ENCODE results near the gene XYLT2.
"Not testable (repeated sequence)": the region's sequence is repeated elsewhere in the genome, so short reads cannot be mapped to it uniquely, and the experiment has no call there.

Gene XYLT2

GRCh38 chr17:50345432-50346312, at the start of gene XYLT2:
XYLT2 (plus strand) TSS chr17:50346126; CDS start chr17:50346141, 15 bp downstream.
- FAIRE-seq = peak; percentile 58
- DNase-seq (ENCODE audit: extremely low spot score, insufficient read length, low read depth) = peak; percentile 98

- DNase-seq (ENCODE audit: extremely low spot score, insufficient read length, low read depth) (peak; percentile 67), FAIRE-seq (peak; percentile 67)
Observed at GRCh38 chr17:50297407-50297865, 48.5 kb upstream of the XYLT2 start.

- no peak for FAIRE-seq
- no peak for DNase-seq (ENCODE audit: extremely low spot score, insufficient read length, low read depth)
Observed at GRCh38 chr17:50298018-50298417, 47.9 kb upstream of the XYLT2 start.

- no peak for DNase-seq (ENCODE audit: extremely low spot score, insufficient read length, low read depth)
Observed at GRCh38 chr17:50299776-50300175, 46.1 kb upstream of the XYLT2 start.

GRCh38 chr17:50300824-50301223, 45.1 kb upstream of the XYLT2 start:
- DNase-seq (ENCODE audit: extremely low spot score, insufficient read length, low read depth); FAIRE-seq: not testable (repeated sequence)

More at GRCh38 chr17:50299776-50300175, 46.1 kb upstream of the XYLT2 start:
- FAIRE-seq = no peak

GRCh38 chr17:50301891-50302584, 43.9 kb upstream of the XYLT2 start:
- FAIRE-seq = no peak
- DNase-seq (ENCODE audit: extremely low spot score, insufficient read length, low read depth) = no peak

GRCh38 chr17:50303051-50303450, 42.9 kb upstream of the XYLT2 start:
- FAIRE-seq (no peak), DNase-seq (ENCODE audit: extremely low spot score, insufficient read length, low read depth) (no peak)

GRCh38 chr17:50303596-50303995, 42.3 kb upstream of the XYLT2 start:
- DNase-seq (ENCODE audit: extremely low spot score, insufficient read length, low read depth) (no peak), FAIRE-seq (no peak)

GRCh38 chr17:50304781-50305404, 41.0 kb upstream of the XYLT2 start:
- peak; percentile 18 for FAIRE-seq
- no peak for DNase-seq (ENCODE audit: extremely low spot score, insufficient read length, low read depth)

- FAIRE-seq = no peak
- no peak for DNase-seq (ENCODE audit: extremely low spot score, insufficient read length, low read depth)
Observed at GRCh38 chr17:50307654-50308053, 38.3 kb upstream of the XYLT2 start.

- DNase-seq (ENCODE audit: extremely low spot score, insufficient read length, low read depth) (no peak), FAIRE-seq (no peak)
Observed at GRCh38 chr17:50308666-50309065, 37.3 kb upstream of the XYLT2 start.

- DNase-seq (ENCODE audit: extremely low spot score, insufficient read length, low read depth) = no peak
- FAIRE-seq = no peak
Observed at GRCh38 chr17:50310455-50311111, 35.3 kb upstream of the XYLT2 start.

GRCh38 chr17:50311112-50311460, 34.8 kb upstream of the XYLT2 start:
- peak; percentile 95 for FAIRE-seq

GRCh38 chr17:50311483-50311882, 34.4 kb upstream of the XYLT2 start:
- no peak for FAIRE-seq
- DNase-seq (ENCODE audit: extremely low spot score, insufficient read length, low read depth) = no peak

More at GRCh38 chr17:50311112-50311460, 34.8 kb upstream of the XYLT2 start:
- DNase-seq (ENCODE audit: extremely low spot score, insufficient read length, low read depth) = no peak

GRCh38 chr17:50312308-50312707, 33.6 kb upstream of the XYLT2 start:
- no peak for FAIRE-seq
- DNase-seq (ENCODE audit: extremely low spot score, insufficient read length, low read depth) = no peak

- DNase-seq (ENCODE audit: extremely low spot score, insufficient read length, low read depth) (no peak), FAIRE-seq (no peak)
Observed at GRCh38 chr17:50314456-50315011, 31.4 kb upstream of the XYLT2 start.

GRCh38 chr17:50316016-50316587, 29.8 kb upstream of the XYLT2 start:
- FAIRE-seq (peak; percentile 67), DNase-seq (ENCODE audit: extremely low spot score, insufficient read length, low read depth) (no peak)

GRCh38 chr17:50316660-50317059, 29.3 kb upstream of the XYLT2 start:
- not testable (repeated sequence) for FAIRE-seq; DNase-seq (ENCODE audit: extremely low spot score, insufficient read length, low read depth)

GRCh38 chr17:50317121-50317520, 28.8 kb upstream of the XYLT2 start:
- DNase-seq (ENCODE audit: extremely low spot score, insufficient read length, low read depth) (no peak), FAIRE-seq (no peak)
